Measurements from ENCODE around the gene FSIP1. TPM values are rescaled to one million over a fixed set of nuclear protein-coding genes. Genes with fewer than 3 reads are reported as not detected.

The FSIP1 gene
- total RNA-seq, 1 donor from 2014 or later, result 0.96 TPM

GRCh38 chr15:39593071-39593655 is 189.5 kb downstream of the FSIP1 start:
- DNase-seq (no peak), ATAC-seq (no peak)
- H3K27me3 ChIP-seq, result no peaks in the 10 kb centered on the region
- no peak overlapping the region for H3K4me3 ChIP-seq
- peaks cover 84% of the 10 kb centered on the region for H3K36me3 ChIP-seq
- H3K9me3 ChIP-seq, result no peaks in the 10 kb centered on the region
- H3K4me1 ChIP-seq, result no peaks in the 10 kb centered on the region
- H3K27ac ChIP-seq, result no peak overlapping the region
- TF ChIP-seq, protein P1, sequence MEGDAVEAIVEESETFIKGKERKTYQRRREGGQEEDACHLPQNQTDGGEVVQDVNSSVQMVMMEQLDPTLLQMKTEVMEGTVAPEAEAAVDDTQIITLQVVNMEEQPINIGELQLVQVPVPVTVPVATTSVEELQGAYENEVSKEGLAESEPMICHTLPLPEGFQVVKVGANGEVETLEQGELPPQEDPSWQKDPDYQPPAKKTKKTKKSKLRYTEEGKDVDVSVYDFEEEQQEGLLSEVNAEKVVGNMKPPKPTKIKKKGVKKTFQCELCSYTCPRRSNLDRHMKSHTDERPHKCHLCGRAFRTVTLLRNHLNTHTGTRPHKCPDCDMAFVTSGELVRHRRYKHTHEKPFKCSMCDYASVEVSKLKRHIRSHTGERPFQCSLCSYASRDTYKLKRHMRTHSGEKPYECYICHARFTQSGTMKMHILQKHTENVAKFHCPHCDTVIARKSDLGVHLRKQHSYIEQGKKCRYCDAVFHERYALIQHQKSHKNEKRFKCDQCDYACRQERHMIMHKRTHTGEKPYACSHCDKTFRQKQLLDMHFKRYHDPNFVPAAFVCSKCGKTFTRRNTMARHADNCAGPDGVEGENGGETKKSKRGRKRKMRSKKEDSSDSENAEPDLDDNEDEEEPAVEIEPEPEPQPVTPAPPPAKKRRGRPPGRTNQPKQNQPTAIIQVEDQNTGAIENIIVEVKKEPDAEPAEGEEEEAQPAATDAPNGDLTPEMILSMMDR (IDR thresholded peaks at IDR 0.05), result no peak
- intact Hi-C loops (cut with DNase I), result no loop called here

DNA sequence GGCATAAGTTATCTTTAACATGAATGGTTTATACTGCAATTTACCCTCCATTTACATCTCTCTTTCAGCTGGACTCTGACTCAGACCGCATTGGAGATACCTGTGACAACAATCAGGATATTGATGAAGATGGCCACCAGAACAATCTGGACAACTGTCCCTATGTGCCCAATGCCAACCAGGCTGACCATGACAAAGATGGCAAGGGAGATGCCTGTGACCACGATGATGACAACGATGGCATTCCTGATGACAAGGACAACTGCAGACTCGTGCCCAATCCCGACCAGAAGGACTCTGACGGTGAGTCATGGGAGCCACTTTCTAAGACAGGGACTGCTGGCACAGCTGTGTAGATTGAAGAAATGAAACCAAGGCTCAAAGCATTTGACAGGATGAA is 190.1 kb downstream of the FSIP1 start:
- ATAC-seq (no peak), DNase-seq (no peak)
- H3K27ac ChIP-seq, result no peak overlapping the region
- no peaks in the 10 kb centered on the region for H3K4me1 ChIP-seq
- H3K4me3 ChIP-seq, result no peak overlapping the region
- no peaks in the 10 kb centered on the region for H3K27me3 ChIP-seq
- H3K9me3 ChIP-seq, result no peaks in the 10 kb centered on the region
- peaks cover 91% of the 10 kb centered on the region for H3K36me3 ChIP-seq
- intact Hi-C loops (cut with DNase I), result no loop called here
- TF ChIP-seq, protein P1 (IDR thresholded peaks at IDR 0.05), result no peak

GRCh38 chr15:39591896-39592315 is 190.7 kb downstream of the FSIP1 start:
- Histone ChIP-seq H3K36me3 (peaks cover 96% of the 10 kb centered on the region), H3K4me1 (no peaks in the 10 kb centered on the region), H3K27ac (no peak overlapping the region), H3K4me3 (no peak overlapping the region), H3K27me3 (no peaks in the 10 kb centered on the region), H3K9me3 (no peaks in the 10 kb centered on the region)
- DNase-seq (no peak), ATAC-seq (no peak)
- TF ChIP-seq, protein P1 (IDR thresholded peaks at IDR 0.05), result no peak
- intact Hi-C loops (cut with DNase I), result no loop called here

GRCh38 chr15:39591141-39591895 is 191.3 kb downstream of the FSIP1 start:
- Histone ChIP-seq H3K9me3 (no peaks in the 10 kb centered on the region), H3K4me3 (no peak overlapping the region), H3K27me3 (no peaks in the 10 kb centered on the region), H3K4me1 (peaks cover under 1% of the 10 kb centered on the region), H3K36me3 (peaks cover 99% of the 10 kb centered on the region), H3K27ac (no peak overlapping the region)
- intact Hi-C loops (cut with DNase I), result no loop called here
- no peak for ATAC-seq
- TF ChIP-seq, protein P1 (IDR thresholded peaks at IDR 0.05), result no peak
- no peak for DNase-seq

DNA sequence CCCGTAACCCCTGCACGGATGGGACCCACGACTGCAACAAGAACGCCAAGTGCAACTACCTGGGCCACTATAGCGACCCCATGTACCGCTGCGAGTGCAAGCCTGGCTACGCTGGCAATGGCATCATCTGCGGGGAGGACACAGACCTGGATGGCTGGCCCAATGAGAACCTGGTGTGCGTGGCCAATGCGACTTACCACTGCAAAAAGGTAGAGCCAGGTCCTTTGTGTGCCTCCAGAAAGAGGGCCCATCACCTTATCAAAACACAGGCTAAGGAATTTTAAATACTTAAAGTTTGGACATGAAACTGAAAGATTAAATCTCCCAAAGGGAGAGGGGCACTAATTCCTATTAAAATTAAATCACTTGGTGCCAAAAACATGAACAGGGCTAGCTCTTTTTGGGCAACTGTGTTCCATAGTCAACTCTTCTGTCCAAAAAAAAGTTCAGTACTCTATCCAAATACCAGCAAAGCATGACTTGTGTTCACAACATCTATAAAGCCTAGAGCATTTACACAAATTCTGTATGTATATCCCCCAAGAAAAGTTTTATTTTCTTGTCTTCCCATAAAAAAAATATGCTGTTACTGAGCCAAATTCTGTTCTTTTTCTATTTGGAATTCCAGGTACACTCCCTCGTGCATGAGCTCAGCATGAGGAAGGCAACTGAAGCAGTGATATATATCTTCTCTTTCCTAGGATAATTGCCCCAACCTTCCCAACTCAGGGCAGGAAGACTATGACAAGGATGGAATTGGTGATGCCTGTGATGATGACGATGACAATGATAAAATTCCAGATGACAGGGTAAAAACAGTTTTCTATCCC is 192.6 kb downstream of the FSIP1 start:
- Histone ChIP-seq H3K4me1 (peaks cover 3% of the 10 kb centered on the region), H3K4me3 (no peak overlapping the region), H3K27ac (no peak overlapping the region), H3K27me3 (no peaks in the 10 kb centered on the region), H3K36me3 (peaks cover 99% of the 10 kb centered on the region), H3K9me3 (no peaks in the 10 kb centered on the region)
- TF ChIP-seq, protein P1 (IDR thresholded peaks at IDR 0.05), result no peak
- ATAC-seq (no peak), DNase-seq (no peak)
- intact Hi-C loops (cut with DNase I), result loop anchor here (10.0 kb wide), 1 partner anchor 775 kb away; no protein-coding TSS in a partner anchor

Data from upper lobe of right lung (tissue), 1 donor.